AG04450 (cell line): ENCODE results near the gene ARID1A. TPM values are rescaled to one million over a fixed set of nuclear protein-coding genes. Genes with fewer than 3 reads are reported as not detected.
A peak's percentile ranks its signal among the peaks of the same experiment; 100 is the strongest.

Experiments used
- CTCF ChIA-PET: fragments of 300-600, 350-600 bp; formaldehyde crosslinking; extraction: SDS; loops from one replicate; lab custom pipeline; 2022; ENCODE audit warnings: antibody characterized with exemption, inconsistent platforms; lab: Charles Lee
- POLR2A ChIA-PET: fragments of 350-600 bp; formaldehyde crosslinking; extraction: SDS; loops from one replicate; lab custom pipeline; 2021; ENCODE audit warnings: antibody characterized with exemption, inconsistent platforms; lab: Yijun Ruan, JAX
- DNase-seq: peaks from one replicate; pipeline ENCODE4 v3.0.0-alpha.2; 2011; ENCODE audit warnings: low read depth, low spot score
- H3K27ac ChIP-seq: one replicate; pipeline ENCODE4 v1.5.1; 2012; ENCODE audit warnings: low read depth, low read length, control low read depth
- H3K27me3 ChIP-seq: one replicate; pipeline ENCODE4 v1.6.0; 2012; ENCODE audit warnings: low read length; ENCODE audit not compliant: control insufficient read depth, insufficient read depth
- H3K4me3 ChIP-seq: 2 replicates; pipeline ENCODE4 v1.5.1; 2011; ENCODE audit warnings: mild to moderate bottlenecking, low read depth, low read length, control low read depth
- H3K9me3 ChIP-seq: 2 replicates; pipeline ENCODE4 v1.5.1; 2012; ENCODE audit warnings: low read length; ENCODE audit not compliant: control insufficient read depth, insufficient read depth
- CTCF ChIP-seq: IDR thresholded peaks from 2 replicates; pipeline ENCODE4 v1.5.1; 2011; ENCODE audit warnings: low read depth, low read length, control low read depth, inconsistent platforms
- polyA plus RNA-seq: library from polyadenylated mRNA; depleted of rRNA; stranded (reverse); fragments of >200 nt; gene quantifications from 2 replicates; pipeline ENCODE4 v1.2.3, GENCODE V29; 2011

ARID1A gene
- polyA plus RNA-seq, 1 experiment, result 16.4 TPM

DNA sequence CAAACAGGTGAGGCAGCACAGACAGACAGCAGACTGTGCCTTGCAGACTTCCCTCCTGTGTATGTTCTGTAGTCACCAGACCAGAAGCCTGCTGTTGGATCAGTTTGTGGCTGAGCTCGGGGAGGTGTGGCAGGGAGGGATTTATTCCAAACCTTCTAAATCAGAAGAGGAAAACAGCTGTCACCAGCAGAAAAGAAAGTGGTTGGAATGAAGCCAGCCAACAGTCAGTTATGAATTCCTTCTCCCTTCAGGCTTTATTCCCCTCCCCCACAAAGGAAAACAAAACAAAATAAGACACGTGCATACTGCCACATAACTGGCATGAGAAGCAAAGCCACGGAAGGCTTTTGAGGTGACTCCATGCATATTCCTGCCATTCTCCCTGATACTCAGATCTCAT lies 72.9 kb downstream of the ARID1A start:
- CTCF ChIA-PET, result interaction anchor here (0.6 to 1.9 kb wide), 4 partner anchors 20 to 166 kb away, joined by 3 to 7 read pairs (median 4); no protein-coding TSS in a partner anchor

DNA sequence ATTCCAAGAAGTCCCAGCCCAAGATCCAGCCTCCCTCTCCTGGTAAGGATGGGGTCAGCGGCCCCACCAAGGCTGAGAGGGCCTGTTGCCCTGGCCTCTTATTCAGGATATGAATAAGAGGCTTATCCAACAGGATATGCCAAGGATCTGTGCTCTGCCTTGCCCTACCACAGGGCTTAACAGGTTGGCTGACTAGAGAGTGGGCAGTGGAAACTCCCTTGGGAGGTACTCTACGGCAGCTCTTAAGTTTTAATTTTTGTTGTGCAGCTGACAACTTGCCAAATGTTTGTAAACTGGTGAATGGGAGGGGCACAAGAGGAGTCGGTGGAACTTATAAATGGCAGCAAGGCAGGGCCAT lies 75.4 kb downstream of the ARID1A start:
- peak overlapping the region; percentile 97 for H3K27ac ChIP-seq
- no peaks in the 10 kb centered on the region; the same call in 1 of the 2 replicates for H3K9me3 ChIP-seq
- CTCF ChIA-PET, result interaction anchor here (1.4 to 1.5 kb wide), 2 partner anchors 18 to 169 kb away, joined by 5 to 10 read pairs; no protein-coding TSS in a partner anchor
- no peak for TF ChIP-seq CTCF
- H3K4me3 ChIP-seq, result no peak overlapping the region
- POLR2A ChIA-PET, result interaction anchor here (0.6 to 3.2 kb wide), 7 partner anchors 17 to 169 kb away, joined by 3 to 17 read pairs (median 4); partner anchors contain the start of gene PIGV
- no peak for DNase-seq
- no peaks in the 10 kb centered on the region for H3K27me3 ChIP-seq

More for the DNA sequence above, 72.9 kb downstream of the ARID1A start:
- no peaks in the 10 kb centered on the region for H3K27me3 ChIP-seq
- no peak for DNase-seq
- no peak overlapping the region for H3K4me3 ChIP-seq
- no peaks in the 10 kb centered on the region for H3K9me3 ChIP-seq
- TF ChIP-seq CTCF, result no peak
- peak overlapping the region; percentile 54 for H3K27ac ChIP-seq
- POLR2A ChIA-PET, result interaction anchor here (0.7 kb wide), 1 partner anchor 45 kb away, joined by 3 read pairs; no protein-coding TSS in a partner anchor

DNA sequence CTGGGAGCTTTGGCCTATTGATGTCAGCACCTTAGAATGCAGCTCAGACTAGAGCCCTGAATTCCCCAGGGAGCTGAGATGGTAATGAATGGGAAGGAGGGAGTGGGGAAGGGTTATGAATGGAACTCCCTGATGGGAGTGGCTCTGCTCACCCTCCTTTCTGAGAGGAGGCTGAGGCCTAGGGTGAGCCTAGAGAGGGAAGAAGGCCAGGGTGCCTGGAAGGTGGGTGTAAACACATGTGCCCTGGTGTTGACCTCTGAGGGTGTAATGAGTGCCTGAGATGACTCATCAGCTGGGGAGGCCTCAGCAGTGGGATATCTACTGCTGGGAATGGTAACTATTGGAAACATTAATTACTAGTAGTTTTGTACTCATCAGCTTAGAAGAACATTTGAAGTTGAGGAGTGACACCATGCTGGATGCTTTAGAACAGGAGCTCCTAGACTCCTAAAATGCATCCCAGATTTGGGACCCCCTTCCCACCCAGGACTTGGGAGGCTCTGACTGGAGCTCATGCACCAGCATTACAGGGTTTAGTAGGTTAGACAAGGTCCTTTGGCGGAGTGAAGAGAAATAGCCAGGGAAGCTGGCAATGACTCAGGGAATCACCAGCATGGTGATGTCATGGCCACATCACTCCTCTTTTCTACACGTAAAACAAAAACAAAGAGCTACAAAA lies 76.0 kb downstream of the ARID1A start:
- no peaks in the 10 kb centered on the region; the same call in 1 of the 2 replicates for H3K9me3 ChIP-seq
- TF ChIP-seq CTCF, result no peak
- H3K4me3 ChIP-seq, result no peak overlapping the region
- DNase-seq, result peak; percentile 93
- ChIA-PET CTCF (interaction anchor here (0.5 to 1.5 kb wide), 3 partner anchors 17 to 169 kb away, joined by 5 to 10 read pairs (median 10); no protein-coding TSS in a partner anchor), POLR2A (interaction anchor here (0.6 to 3.2 kb wide), 10 partner anchors 16 to 170 kb away, joined by 3 to 17 read pairs (median 4); partner anchors contain the start of gene PIGV)
- H3K27me3 ChIP-seq, result no peaks in the 10 kb centered on the region
- H3K27ac ChIP-seq, result peak overlapping the region; percentile 97

DNA sequence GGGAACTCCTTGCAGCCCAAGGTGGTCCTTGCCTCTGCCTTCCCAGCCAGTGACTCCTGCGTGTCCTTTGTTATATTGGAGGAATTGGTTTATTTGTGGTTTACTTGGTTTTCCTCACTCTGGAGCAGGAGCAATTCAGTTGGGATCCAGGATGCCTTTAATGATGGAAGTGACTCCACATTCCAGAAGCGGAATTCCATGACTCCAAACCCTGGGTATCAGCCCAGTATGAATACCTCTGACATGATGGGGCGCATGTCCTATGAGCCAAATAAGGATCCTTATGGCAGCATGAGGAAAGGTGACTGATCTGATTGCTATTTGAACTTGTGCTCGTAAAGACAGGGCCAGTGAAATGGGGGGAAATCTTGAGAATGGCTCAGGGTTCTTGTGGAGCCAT lies 76.9 kb downstream of the ARID1A start:
- H3K9me3 ChIP-seq, result no peaks in the 10 kb centered on the region; the same call in 1 of the 2 replicates
- CTCF ChIA-PET, result interaction anchor here (1.4 kb wide), 1 partner anchor 170 kb away, joined by 10 read pairs; no protein-coding TSS in a partner anchor
- POLR2A ChIA-PET, result interaction anchor here (0.6 to 3.2 kb wide), 2 partner anchors 15 to 72 kb away, joined by 3 to 17 read pairs; partner anchors contain the start of gene PIGV
- H3K27ac ChIP-seq, result peak overlapping the region; percentile 97
- DNase-seq, result peak; percentile 93
- no peaks in the 10 kb centered on the region for H3K27me3 ChIP-seq
- H3K4me3 ChIP-seq, result no peak overlapping the region
- no peak for TF ChIP-seq CTCF

DNA sequence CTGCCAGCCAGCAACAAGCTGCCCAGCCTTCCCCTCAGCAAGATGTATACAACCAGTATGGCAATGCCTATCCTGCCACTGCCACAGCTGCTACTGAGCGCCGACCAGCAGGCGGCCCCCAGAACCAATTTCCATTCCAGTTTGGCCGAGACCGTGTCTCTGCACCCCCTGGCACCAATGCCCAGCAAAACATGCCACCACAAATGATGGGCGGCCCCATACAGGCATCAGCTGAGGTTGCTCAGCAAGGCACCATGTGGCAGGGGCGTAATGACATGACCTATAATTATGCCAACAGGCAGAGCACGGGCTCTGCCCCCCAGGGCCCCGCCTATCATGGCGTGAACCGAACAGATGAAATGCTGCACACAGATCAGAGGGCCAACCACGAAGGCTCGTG lies 78.6 kb downstream of the ARID1A start:
- CTCF ChIA-PET, result no interaction called here
- H3K27ac ChIP-seq, result peak overlapping the region; percentile 52

More for the DNA sequence above, 78.6 kb downstream of the ARID1A start:
- no peak overlapping the region for H3K4me3 ChIP-seq
- no peak for TF ChIP-seq CTCF
- POLR2A ChIA-PET, result no interaction called here
- no peaks in the 10 kb centered on the region for H3K27me3 ChIP-seq
- H3K9me3 ChIP-seq, result no peaks in the 10 kb centered on the region; the same call in 1 of the 2 replicates
- no peak for DNase-seq
